HEK293 (cell line): ENCODE data around the gene CNTFR.

Experiments
- CTCF ChIP-seq: fragments of 450-650 bp; formaldehyde crosslinking; IDR thresholded peaks from 2 replicates; pipeline ENCODE4 v1.5.1; 2016; ENCODE audit warnings: missing biosample characterization, missing genetic modification characterization
- REST ChIP-seq: fragments of 450-650 bp; formaldehyde crosslinking; IDR thresholded peaks from 2 replicates; pipeline ENCODE4 v1.5.1; 2016; ENCODE audit warnings: missing biosample characterization, missing genetic modification characterization
- SALL2 ChIP-seq: fragments of 450-650 bp; formaldehyde crosslinking; IDR thresholded peaks from 2 replicates; pipeline ENCODE4 v1.5.0; 2017; ENCODE audit warnings: missing biosample characterization, mild to moderate bottlenecking, missing genetic modification characterization, borderline replicate concordance
- TCF7L2 ChIP-seq: IDR thresholded peaks from 2 replicates; pipeline ENCODE4 v1.6.1; 2011; ENCODE audit warnings: low read depth, mild to moderate bottlenecking, inconsistent platforms, low read length, moderate library complexity, borderline replicate concordance
- TRIM28 ChIP-seq: IDR thresholded peaks from 2 replicates; pipeline ENCODE4 v1.6.1; 2011; ENCODE audit warnings: low read length, control low read depth, borderline replicate concordance
- ZNF146 ChIP-seq: fragments of 450-650 bp; formaldehyde crosslinking; IDR thresholded peaks from 2 replicates; pipeline ENCODE4 v1.5.1; 2016; ENCODE audit warnings: missing biosample characterization, missing genetic modification characterization
- ZNF274 ChIP-seq, 2 experiments: fragments of 200-500 bp in 1 of 2; fragments of 450-650 bp in 1 of 2; sonication (Bioruptor generic) in 1 of 2; formaldehyde crosslinking in 1 of 2; IDR thresholded peaks; 2 replicates each; pipeline versions ENCODE4 v1.5.1 to v1.6.1; 2014 to 2016; ENCODE audit warnings: borderline replicate concordance in 1 of 2, inconsistent platforms in 1 of 2, low read length in 1 of 2, missing biosample characterization in 1 of 2, missing genetic modification characterization in 1 of 2
- ZNF292 ChIP-seq: fragments of 450-650 bp; formaldehyde crosslinking; IDR thresholded peaks from 2 replicates; pipeline ENCODE4 v1.5.1; 2016; ENCODE audit warnings: low read depth, missing biosample characterization, missing genetic modification characterization, borderline replicate concordance
- ZNF335 ChIP-seq: fragments of 450-650 bp; formaldehyde crosslinking; conservative IDR thresholded peaks from 2 replicates; pipeline ENCODE4 v1.5.1; 2016; ENCODE audit warnings: missing biosample characterization, missing genetic modification characterization
- ZNF391 ChIP-seq: fragments of 450-650 bp; formaldehyde crosslinking; IDR thresholded peaks from 2 replicates; pipeline ENCODE4 v1.5.1; 2016; ENCODE audit warnings: low read depth, missing biosample characterization, missing genetic modification characterization, borderline replicate concordance
- ZNF513 ChIP-seq: fragments of 450-650 bp; IDR thresholded peaks from 2 replicates; pipeline ENCODE4 v1.5.1; 2018; ENCODE audit warnings: missing biosample characterization, missing genetic modification characterization
- ZNF580 ChIP-seq: fragments of 450-650 bp; formaldehyde crosslinking; IDR thresholded peaks from 2 replicates; pipeline ENCODE4 v1.5.1; 2016; ENCODE audit warnings: missing biosample characterization, missing genetic modification characterization

DNA sequence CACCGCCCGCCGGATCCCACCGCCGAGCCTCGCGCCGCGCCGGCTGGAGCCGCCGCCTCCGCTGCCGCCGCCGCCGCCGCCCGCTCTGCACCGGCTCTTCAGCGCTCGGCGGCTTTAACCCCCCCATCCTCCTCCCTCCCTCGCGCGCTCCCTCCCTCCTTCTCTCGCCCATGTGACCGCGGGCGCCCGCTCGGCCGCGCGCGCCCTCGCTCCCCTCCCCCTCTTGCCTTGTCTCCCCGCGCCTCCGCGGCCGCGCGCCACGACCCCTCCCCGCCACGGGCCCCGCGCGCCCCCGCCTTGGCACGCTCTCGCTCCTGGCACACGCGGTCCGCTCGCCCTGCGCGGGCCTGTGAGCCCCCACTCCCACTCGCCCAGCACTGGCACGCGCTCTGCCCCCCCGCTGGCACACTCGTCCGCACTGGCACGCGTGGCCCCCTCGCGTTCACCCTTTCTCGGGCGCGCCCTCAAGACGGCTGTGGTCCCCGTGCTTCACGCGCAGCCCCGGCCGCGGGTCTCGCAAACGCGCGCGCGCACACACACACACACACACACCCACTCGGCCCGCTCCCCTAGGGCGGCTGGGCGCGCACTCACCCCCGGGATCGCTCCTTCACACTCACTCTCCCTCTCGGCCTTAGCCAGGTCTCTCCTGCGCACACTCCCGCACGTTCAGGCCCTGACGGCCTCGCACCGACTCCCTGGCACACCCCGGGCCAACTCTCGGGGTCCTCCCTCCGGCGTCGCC lies at the start of gene CNTFR:
- TF ChIP-seq TRIM28, result no peak
- peak; percentile 64 for TF ChIP-seq ZNF335 (tag by site-specific recombination)
- no peak for TF ChIP-seq TCF7L2
- no peak for TF ChIP-seq SALL2
- TF ChIP-seq ZNF274 (IDR thresholded peaks at IDR 0.05; ENCODE audit: low read length), result no peak
- no peak for TF ChIP-seq ZNF274 (tag by site-specific recombination; IDR thresholded peaks at IDR 0.05; ENCODE audit: borderline replicate concordance)
- TF ChIP-seq ZNF513 (tag by site-specific recombination), result no peak
- TF ChIP-seq CTCF (tag by site-specific recombination), result no peak
- no peak for TF ChIP-seq ZNF391
- TF ChIP-seq ZNF292 (tag by site-specific recombination), result no peak
- TF ChIP-seq REST (tag by site-specific recombination), result no peak
- no peak for TF ChIP-seq ZNF146 (tag by site-specific recombination)
- no peak for TF ChIP-seq ZNF580 (tag by site-specific recombination)
